Measurements from ENCODE around the gene GHRL. TPM values are rescaled to one million over a fixed set of nuclear protein-coding genes. Genes with fewer than 3 reads are reported as not detected.

The GHRL gene
- total RNA-seq, 1 donor from 2014 or later, result 2.2 TPM

- Histone ChIP-seq H3K9me3 (no peaks in the 10 kb centered on the region), H3K27ac (no peak overlapping the region), H3K4me1 (no peaks in the 10 kb centered on the region), H3K27me3 (no peaks in the 10 kb centered on the region), H3K4me3 (no peak overlapping the region), H3K36me3 (peaks cover 56% of the 10 kb centered on the region)
- ATAC-seq (no peak), DNase-seq (no peak)
- TF ChIP-seq CTCF (IDR thresholded peaks at IDR 0.05), result no peak
- intact Hi-C loops (cut with DNase I), result no loop called here
These were observed 8.3 kb downstream of the GHRL start for GRCh38 chr3:10284496-10284895.

GRCh38 chr3:10283638-10284037, 9.1 kb downstream of the GHRL start:
- ATAC-seq (peak; percentile 31), DNase-seq (no peak)

GRCh38 chr3:10281951-10282350, 10.8 kb downstream of the GHRL start:
- DNase-seq, result no peak
- H3K27me3 ChIP-seq, result no peaks in the 10 kb centered on the region
- no peaks in the 10 kb centered on the region for H3K4me1 ChIP-seq
- no peak for TF ChIP-seq CTCF (IDR thresholded peaks at IDR 0.05)
- H3K27ac ChIP-seq, result no peak overlapping the region
- H3K36me3 ChIP-seq, result peaks cover 64% of the 10 kb centered on the region
- H3K4me3 ChIP-seq, result no peak overlapping the region
- intact Hi-C loops (cut with DNase I), result no loop called here
- no peaks in the 10 kb centered on the region for H3K9me3 ChIP-seq
- no peak for ATAC-seq

More at GRCh38 chr3:10283638-10284037, 9.1 kb downstream of the GHRL start:
- H3K27ac ChIP-seq, result no peak overlapping the region
- no peak for TF ChIP-seq CTCF (IDR thresholded peaks at IDR 0.05)
- H3K27me3 ChIP-seq, result no peaks in the 10 kb centered on the region
- no peaks in the 10 kb centered on the region for H3K4me1 ChIP-seq
- intact Hi-C loops (cut with DNase I), result no loop called here
- H3K36me3 ChIP-seq, result peaks cover 61% of the 10 kb centered on the region
- H3K9me3 ChIP-seq, result no peaks in the 10 kb centered on the region
- no peak overlapping the region for H3K4me3 ChIP-seq

- intact Hi-C loops (cut with DNase I), result no loop called here
- ATAC-seq (no peak), DNase-seq (peak; percentile 26)
- Histone ChIP-seq H3K4me1 (no peaks in the 10 kb centered on the region), H3K36me3 (peaks cover 72% of the 10 kb centered on the region), H3K9me3 (no peaks in the 10 kb centered on the region), H3K27me3 (no peaks in the 10 kb centered on the region), H3K27ac (no peak overlapping the region), H3K4me3 (no peak overlapping the region)
- TF ChIP-seq CTCF (IDR thresholded peaks at IDR 0.05), result no peak
These were observed 12.2 kb downstream of the GHRL start for GRCh38 chr3:10280571-10280970.

- H3K27ac ChIP-seq, result no peak overlapping the region
- intact Hi-C loops (cut with DNase I), result no loop called here
- no peak for TF ChIP-seq CTCF (IDR thresholded peaks at IDR 0.05)
- no peaks in the 10 kb centered on the region for H3K27me3 ChIP-seq
- H3K36me3 ChIP-seq, result peaks cover 69% of the 10 kb centered on the region
- ATAC-seq (no peak), DNase-seq (peak; percentile 20)
- no peaks in the 10 kb centered on the region for H3K9me3 ChIP-seq
- H3K4me3 ChIP-seq, result no peak overlapping the region
- no peaks in the 10 kb centered on the region for H3K4me1 ChIP-seq
These were observed 12.6 kb downstream of the GHRL start for GRCh38 chr3:10280177-10280529.
